IPS DF 4.7 (cell line): ENCODE data around the gene PPIA.
"Not testable (repeated sequence)": the region's sequence is repeated elsewhere in the genome, so short reads cannot be mapped to it uniquely, and the experiment has no call there.

Experiments used
- DNase-seq: peaks from one replicate; pipeline ENCODE4 v3.0.0-alpha.2; 2013; ENCODE audit warnings: low spot score; ENCODE audit errors: extremely low read depth

Gene PPIA

DNA sequence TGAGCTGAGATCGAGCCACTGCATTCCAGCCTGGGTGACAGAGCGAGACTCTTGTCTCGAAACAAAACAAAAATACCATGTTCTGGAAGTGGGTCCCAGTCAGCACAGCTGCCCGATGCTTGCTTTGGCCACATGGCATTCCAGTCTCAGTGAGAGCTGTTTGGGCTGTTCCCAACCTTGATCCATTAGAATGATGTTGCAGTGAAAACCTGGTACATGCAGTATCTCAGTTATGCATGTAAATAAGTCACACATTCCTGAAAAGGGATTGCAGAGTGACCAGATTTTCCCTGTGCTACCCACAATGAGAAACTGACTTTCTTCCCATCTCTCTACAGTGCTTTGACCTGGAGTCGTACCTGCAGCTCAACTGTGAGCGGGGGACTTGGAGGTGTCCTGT is 32.4 kb upstream of the PPIA start:
- DNase-seq = no peak

DNA sequence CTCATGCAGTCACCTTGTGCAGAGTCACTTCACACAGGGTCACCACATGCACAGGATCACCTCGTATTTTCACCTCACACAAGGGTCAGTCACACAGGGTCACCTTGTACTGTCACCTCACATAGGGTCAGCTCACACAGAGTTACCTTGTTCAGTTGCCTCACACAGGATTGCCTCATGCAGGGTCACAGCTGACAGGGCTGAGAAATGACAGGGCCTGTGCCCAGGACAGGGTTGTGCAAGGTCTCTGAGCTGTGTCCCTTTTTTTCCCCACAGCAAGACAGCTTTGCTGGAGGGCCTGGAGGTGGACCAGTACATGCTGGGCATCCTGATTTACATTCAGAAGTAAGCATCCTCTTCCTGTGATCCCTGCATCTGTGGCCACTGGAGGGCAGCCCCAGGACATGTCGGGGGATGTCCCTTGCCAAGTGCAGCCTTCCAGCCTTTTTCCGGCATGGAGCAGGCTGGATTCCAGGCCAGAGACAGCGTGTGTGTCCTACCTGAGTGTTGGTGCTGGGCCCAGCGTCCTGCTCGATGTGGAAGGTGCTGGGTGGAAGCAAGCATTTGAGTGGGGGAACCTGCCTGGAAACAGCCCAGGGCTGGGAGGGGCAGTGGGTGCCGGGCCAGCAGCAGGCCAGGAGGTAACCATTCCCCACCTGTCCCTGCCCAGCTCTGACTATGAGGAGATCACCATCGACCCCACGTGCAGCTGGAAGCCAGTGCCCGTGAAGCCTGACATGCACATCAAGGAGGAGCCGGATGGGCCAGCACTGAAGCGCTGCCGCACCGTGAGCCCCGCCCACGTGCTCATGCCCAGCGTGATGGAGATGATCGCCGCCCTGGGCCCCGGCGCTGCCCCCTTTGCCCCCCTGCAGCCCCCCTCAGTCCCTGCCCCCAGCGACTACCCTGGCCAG is 31.6 kb upstream of the PPIA start:
- DNase-seq = no peak

DNA sequence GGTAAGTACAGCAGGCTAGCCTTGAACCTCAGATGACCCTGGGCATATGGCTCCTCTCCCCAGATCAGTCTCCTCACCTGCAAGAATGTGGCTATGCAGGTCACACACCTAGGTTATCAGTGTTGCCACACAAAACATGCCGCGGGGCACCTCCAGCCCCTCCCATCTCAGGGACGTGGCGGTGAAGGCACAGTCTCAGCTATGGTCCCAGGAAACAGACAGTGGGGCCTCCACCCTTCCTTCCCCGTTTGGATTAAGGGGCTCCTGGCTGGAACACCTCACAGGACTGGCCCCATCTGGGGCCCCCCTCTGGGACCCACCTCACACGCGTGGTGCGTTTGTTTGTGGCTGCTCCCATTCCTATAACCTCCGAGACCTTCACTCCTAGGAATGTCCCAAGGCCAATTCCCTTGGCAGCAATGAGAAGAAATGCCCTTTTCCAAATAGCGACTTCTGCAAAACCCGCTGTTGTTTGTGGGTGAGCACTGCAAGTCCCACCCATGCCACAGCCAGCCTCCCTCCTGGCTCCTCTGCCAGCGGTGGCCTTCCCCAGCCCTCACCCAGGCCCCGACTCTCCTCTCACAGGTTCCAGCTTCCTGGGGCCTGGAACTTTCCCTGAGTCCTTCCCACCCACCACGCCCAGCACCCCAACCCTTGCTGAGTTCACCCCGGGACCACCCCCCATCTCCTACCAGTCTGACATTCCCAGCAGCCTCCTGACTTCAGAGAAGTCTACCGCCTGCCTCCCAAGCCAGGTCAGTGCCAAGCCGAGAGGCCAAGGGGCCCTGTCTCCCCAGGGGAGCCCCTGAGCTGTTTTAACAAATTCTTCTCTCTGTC is 30.7 kb upstream of the PPIA start:
- no peak for DNase-seq

DNA sequence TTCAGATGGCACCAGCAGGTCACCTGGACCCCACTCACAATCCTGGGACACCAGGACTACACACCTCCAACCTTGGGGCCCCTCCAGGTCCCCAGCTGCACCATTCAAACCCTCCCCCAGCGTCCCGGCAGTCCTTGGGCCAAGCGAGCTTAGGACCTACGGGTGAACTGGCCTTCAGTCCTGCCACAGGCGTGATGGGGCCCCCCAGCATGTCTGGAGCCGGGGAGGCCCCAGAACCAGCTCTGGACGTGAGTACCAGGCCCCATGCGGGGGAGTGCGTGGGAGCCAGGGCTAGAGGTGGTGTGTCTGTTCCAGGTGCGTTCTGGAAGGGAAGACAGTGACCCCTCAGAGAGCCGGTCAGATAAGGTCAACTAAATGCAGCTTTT is 30.1 kb upstream of the PPIA start:
- DNase-seq = no peak

DNA sequence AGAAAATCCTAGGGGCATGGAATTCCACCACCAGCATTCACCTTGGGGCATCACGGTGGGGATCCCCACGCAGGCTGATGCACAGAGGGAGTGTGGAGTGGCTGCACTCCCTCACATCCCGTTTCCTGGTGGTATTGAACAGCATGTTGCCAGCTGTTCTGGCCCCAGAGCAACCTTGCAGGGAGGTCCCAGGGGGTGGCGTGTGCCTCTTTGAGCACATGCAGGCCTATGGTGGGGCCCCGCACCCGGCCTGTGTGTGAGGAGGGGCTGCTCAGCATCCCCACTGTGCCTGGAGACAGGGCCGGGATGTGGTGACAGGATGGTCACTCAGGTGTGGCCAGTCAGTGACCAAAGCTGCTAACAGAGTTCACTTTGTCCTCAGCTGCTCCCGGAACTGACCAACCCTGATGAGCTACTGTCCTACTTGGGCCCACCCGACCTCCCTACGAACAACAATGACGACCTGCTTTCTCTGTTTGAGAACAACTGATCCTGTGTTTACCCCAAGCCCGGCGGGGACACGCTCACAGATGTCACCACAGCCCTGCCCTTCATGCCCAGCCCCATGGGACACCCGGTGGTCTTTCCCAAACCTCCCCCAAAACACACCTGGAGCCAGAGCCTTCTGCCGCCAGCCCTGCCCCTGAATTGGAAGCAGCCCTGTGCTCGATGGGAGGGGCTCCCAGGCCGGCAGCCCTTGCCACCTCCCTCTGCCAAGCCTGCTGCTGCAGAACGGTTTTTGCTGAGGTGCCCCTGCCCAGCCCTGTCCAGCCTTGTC is 29.2 kb upstream of the PPIA start:
- no peak for DNase-seq

DNA sequence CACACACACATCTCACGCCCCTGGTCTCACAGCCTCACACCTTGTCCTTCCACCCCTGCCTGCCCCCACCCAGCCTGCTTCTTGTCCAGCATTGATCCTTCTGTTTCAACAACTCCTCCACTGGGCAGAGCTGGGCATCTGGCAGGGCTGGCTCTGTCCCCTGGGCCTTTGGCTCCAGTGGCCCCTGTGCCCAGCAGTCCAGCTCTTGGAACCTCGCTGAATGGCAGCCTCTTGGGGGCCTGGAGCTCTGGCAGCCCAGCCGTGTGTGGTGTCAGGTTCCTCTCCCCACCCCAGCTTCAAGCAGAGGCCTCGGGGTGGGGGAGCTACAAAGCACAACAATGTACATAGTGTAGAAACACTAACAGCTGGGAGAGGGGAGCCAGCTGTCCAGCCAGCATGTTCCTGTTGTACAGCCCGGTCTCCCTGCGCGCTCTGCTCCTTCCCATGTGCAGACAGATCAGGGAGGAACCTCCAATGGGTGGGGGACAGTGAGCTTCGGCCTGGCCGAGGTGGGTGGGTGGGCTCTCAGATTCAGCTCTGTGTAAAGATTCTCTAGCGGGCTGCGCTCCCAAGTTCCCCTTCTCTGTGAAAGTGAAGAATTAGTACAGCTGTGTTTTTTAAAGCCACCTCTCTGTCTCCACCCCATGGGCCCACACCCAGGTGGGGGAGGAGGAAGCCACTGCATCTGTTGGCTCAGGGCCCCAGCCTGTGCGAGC is 28.4 kb upstream of the PPIA start:
- no peak for DNase-seq

GRCh38 chr7:44768628-44769371 is 27.7 kb upstream of the PPIA start:
- DNase-seq = no peak

GRCh38 chr7:44769376-44769775 is 27.1 kb upstream of the PPIA start:
- DNase-seq = no peak

GRCh38 chr7:44769776-44770294 is 26.6 kb upstream of the PPIA start:
- no peak for DNase-seq

DNA sequence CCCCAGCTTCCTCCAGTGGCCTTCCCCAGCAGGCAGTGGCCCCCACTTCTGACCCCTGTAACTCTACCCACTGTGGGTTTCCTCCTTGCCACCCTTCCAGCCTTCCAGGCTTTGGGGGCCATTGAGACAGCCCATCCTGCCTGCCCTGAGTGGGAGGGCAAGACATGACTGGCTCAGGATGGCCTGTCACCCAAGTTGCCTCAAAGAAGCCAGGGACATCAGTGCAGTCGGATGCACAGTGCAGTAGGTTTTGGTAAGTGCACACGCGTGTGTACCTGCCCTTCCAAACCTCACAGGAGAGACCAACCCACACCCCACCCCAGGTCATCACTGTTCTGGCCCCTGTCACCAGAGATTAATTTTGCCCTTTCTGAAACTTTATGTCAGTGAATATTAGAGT is 25.1 kb upstream of the PPIA start:
- DNase-seq = no peak

DNA sequence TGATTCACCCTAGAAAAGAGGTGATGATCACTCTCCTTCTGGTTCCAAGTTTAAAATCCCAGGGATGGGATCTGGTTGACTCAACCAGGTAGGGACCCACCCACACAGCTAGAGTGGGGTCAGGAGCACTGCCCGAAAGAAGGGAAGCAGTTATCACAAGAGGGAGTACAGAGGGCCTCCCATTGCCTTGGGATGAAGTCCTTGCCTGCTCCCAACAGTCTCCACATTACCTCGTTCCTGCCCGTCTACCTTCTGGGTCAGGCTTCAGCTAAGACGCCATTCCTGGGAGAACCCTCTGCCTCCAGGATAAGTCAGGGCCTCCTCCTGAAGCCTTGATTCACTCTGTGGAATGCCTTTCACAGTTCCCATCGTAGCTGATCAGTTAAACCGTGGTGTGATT is 24.0 kb upstream of the PPIA start:
- DNase-seq = no peak

- DNase-seq = no peak
Observed at GRCh38 chr7:44772867-44773266, 23.6 kb upstream of the PPIA start.

GRCh38 chr7:44774486-44774885 is 22.0 kb upstream of the PPIA start:
- not testable (repeated sequence) for DNase-seq

GRCh38 chr7:44775383-44776107 is 20.9 kb upstream of the PPIA start:
- DNase-seq = no peak

- no peak for DNase-seq
Observed at GRCh38 chr7:44776211-44776610, 20.3 kb upstream of the PPIA start.

- DNase-seq = no peak
Observed at GRCh38 chr7:44782460-44782859, 14.0 kb upstream of the PPIA start.

GRCh38 chr7:44783407-44783806 is 13.1 kb upstream of the PPIA start:
- no peak for DNase-seq

DNA sequence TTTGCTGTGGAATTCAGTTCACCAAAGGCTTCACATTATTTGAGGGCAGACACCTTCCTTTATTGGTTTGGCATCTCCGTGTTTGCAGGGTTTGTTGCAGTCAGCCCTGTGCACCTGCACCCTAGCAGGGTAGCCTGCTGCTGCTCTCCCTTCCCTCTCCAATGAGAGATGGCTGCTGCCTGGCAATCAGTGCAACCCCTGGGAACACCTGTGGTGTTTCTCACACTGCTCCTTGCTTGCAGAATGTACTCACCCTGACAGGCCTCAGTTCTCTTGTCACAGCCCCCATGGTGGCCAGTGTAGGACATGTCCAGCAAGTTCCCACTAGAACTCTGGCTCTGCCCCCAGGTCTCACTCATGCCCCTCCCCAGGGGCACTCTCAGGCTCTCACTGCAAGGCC is 12.1 kb upstream of the PPIA start:
- DNase-seq = no peak

- not testable (repeated sequence) for DNase-seq
Observed at GRCh38 chr7:44785218-44785617, 11.3 kb upstream of the PPIA start.
